ENCODE data around the gene TM9SF2.

DNA sequence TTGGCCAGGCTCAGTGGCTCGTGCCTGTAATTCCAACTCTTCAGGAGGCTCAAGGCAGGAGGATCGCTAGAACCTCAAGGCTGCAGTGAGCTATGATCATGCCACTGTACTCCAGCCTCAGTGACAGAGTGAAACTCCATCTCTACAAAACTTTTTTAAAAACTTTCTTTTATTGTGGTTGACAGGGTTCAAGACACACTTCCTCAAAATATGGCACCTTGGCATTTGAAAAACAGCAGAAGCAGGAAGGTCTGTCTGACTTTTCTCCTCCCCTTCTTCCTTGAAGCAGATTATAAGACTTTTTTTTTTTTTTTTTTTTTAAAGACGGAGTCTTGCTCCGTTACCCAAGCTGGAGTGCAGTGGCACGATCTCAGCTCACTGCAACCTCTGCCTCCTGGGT is 100.3 kb downstream of the TM9SF2 start:
- TF ChIP-seq GATA2 (IDR thresholded peaks at IDR 0.05; ENCODE audit: low read depth, low read length) (no peak), GATA3 (IDR thresholded peaks at IDR 0.05; ENCODE audit: low read depth, low read length) (no peak)

All from SH-SY5Y (cell line).